PC-3 (cell line): ENCODE measurements around the gene DAAM1. TPM values are rescaled to one million over a fixed set of nuclear protein-coding genes. Genes with fewer than 3 reads are reported as not detected.

Experiments
- ATAC-seq: fragments of 200-7000 bp; cut with Tn5 transposase; 2 replicates; pipeline ENCODE4 v1.9.1; 2020; ENCODE audit warnings: mild to moderate bottlenecking, moderate library complexity
- BruUV-seq: library from RNA; stranded (reverse); fragments of 400-500 nt; replicated peaks from 2 replicates; lab custom pipeline; 2021; lab: Mats Ljungman, UMichigan
- CTCF ChIA-PET: fragments of 300-600 bp; sonication (Branson Sonifier 250); formaldehyde crosslinking; loops from one replicate; lab custom pipeline; 2022; ENCODE audit warnings: antibody characterized with exemption; lab: Charles Lee
- POLR2A ChIA-PET: fragments of 300-600 bp; sonication (Branson Sonifier 250); formaldehyde crosslinking; loops from one replicate; lab custom pipeline; 2022; ENCODE audit warnings: antibody characterized with exemption; ENCODE audit not compliant: unreplicated experiment; lab: Charles Lee
- DNase-seq: peaks from one replicate; pipeline ENCODE4 v3.0.0-alpha.2; 2015
- H2AFZ ChIP-seq: fragments of 300-600 bp; sonication (generic); 2 replicates; pipeline ENCODE4 v1.6.0; 2016; ENCODE audit warnings: antibody characterized with exemption, low read length
- H3F3A ChIP-seq: fragments of 300-600 bp; sonication (generic); one replicate; pipeline ENCODE4 v1.6.0; 2017; ENCODE audit warnings: antibody characterized with exemption, low read length, control low read depth, mild to moderate bottlenecking; ENCODE audit not compliant: unreplicated experiment
- H3K27ac ChIP-seq: fragments of 300-600 bp; sonication (generic); 2 replicates; pipeline ENCODE4 v1.5.1; 2016; ENCODE audit warnings: mild to moderate bottlenecking, low read length
- H3K27me3 ChIP-seq: fragments of 300-600 bp; sonication (generic); 2 replicates; pipeline ENCODE4 v1.6.1; 2016; ENCODE audit warnings: low read length, mixed read lengths
- H3K36me3 ChIP-seq: fragments of 300-600 bp; sonication (generic); 2 replicates; pipeline ENCODE4 v1.6.1; 2016; ENCODE audit warnings: low read depth, mixed run types, low read length, mixed read lengths
- H3K4me1 ChIP-seq: fragments of 300-600 bp; sonication (generic); 2 replicates; pipeline ENCODE4 v1.5.1; 2016; ENCODE audit warnings: low read length; ENCODE audit not compliant: insufficient read depth
- H3K4me2 ChIP-seq: fragments of 300-600 bp; sonication (generic); 2 replicates; pipeline ENCODE4 v1.6.0; 2016; ENCODE audit warnings: low read length
- H3K4me3 ChIP-seq: fragments of 300-600 bp; sonication (generic); 2 replicates; pipeline ENCODE4 v1.5.1; 2016; ENCODE audit warnings: mild to moderate bottlenecking, low read length, mixed read lengths
- H3K79me2 ChIP-seq: fragments of 300-600 bp; sonication (generic); 2 replicates; pipeline ENCODE4 v1.6.1; 2017; ENCODE audit warnings: low read length, mixed read lengths
- H3K9ac ChIP-seq: fragments of 300-600 bp; sonication (generic); 2 replicates; pipeline ENCODE4 v1.6.0; 2016; ENCODE audit warnings: mild to moderate bottlenecking, low read length
- H3K9me2 ChIP-seq: fragments of 300-600 bp; sonication (generic); replicated peaks from 2 replicates; pipeline ENCODE4 v1.6.1; 2016; ENCODE audit warnings: mixed run types, low read length, mixed read lengths
- H3K9me3 ChIP-seq: fragments of 300-600 bp; sonication (generic); 2 replicates; pipeline ENCODE4 v1.6.1; 2016; ENCODE audit warnings: low read length, mixed read lengths
- H4K20me1 ChIP-seq: fragments of 300-600 bp; sonication (generic); 2 replicates; pipeline ENCODE4 v1.6.1; 2016; ENCODE audit warnings: low read length, mixed read lengths
- CTCF ChIP-seq: fragments of 300-600 bp; sonication (generic); conservative IDR thresholded peaks from 2 replicates; pipeline ENCODE4 v1.5.1; 2017; ENCODE audit warnings: antibody characterized with exemption, low read depth, mild to moderate bottlenecking, low read length
- EZH2 ChIP-seq: fragments of 300-600 bp; sonication (generic); IDR thresholded peaks from one replicate; pipeline ENCODE4 v1.6.1; 2017; ENCODE audit warnings: antibody characterized with exemption, mild to moderate bottlenecking, low read length; ENCODE audit not compliant: unreplicated experiment
- EZH2phosphoT487 ChIP-seq: fragments of 300-600 bp; sonication (generic); IDR thresholded peaks from 2 replicates; pipeline ENCODE4 v1.6.1; 2018; ENCODE audit warnings: mild to moderate bottlenecking, antibody characterized with exemption, low read length, borderline replicate concordance
- intact Hi-C: fragments of 100-400 bp; cut with micrococcal nuclease; formaldehyde crosslinking; loops from 2 replicates; pipeline ENCODE4 v1.9.0; 2023
- total RNA-seq: library from RNA; depleted of rRNA; stranded (reverse); fragments of >200 nt; gene quantifications from 2 replicates; pipeline ENCODE4 v1.2.3, GENCODE V29; 2014

Gene DAAM1
- total RNA-seq, 1 experiment from 2014 or later: 32.7 TPM

- no TSS peak for BruUV-seq
- Histone ChIP-seq H3K4me3 (no peak overlapping the region), H4K20me1 (no peaks in the 10 kb centered on the region), H3K4me2 (0 out of 2 replicates have a peak overlapping the region, but pooled peaks have one; percentile 4), H3K9me2 (no peaks in the 10 kb centered on the region), H3K79me2 (no peaks in the 10 kb centered on the region), H3K9ac (no peak overlapping the region), H3K27me3 (no peaks in the 10 kb centered on the region), H3K27ac (no peak overlapping the region), H3K9me3 (no peaks in the 10 kb centered on the region), H2AFZ (no peak overlapping the region), H3F3A (no peaks in the 10 kb centered on the region), H3K4me1 (peaks cover 23% of the 10 kb centered on the region), H3K36me3 (peaks cover 5% of the 10 kb centered on the region; the same call in 1 of the 2 replicates)
- intact Hi-C loops: loop anchor here (5.0 kb wide), 2 partner anchors 136 to 159 kb away; no protein-coding TSS in a partner anchor
- TF ChIP-seq EZH2phosphoT487: no peak
- TF ChIP-seq CTCF: peak; percentile 84
- TF ChIP-seq EZH2: no peak
- ChIA-PET CTCF (interaction anchor here (0.5 to 1.5 kb wide), 8 partner anchors 9 to 166 kb away, joined by 3 to 8 read pairs (median 4); partner anchors contain the start of gene DAAM1), POLR2A (interaction anchor here (0.7 kb wide), 1 partner anchor 20 kb away, joined by 9 read pairs; no protein-coding TSS in a partner anchor)
- DNase-seq: peak; percentile 77
- ATAC-seq: peak; percentile 99
Measured at GRCh38 chr14:59262717-59263454, 74.4 kb downstream of the DAAM1 start.

- CTCF ChIA-PET: no interaction called here
- Histone ChIP-seq H3K9ac (no peak overlapping the region), H3K36me3 (peaks cover 5% of the 10 kb centered on the region; the same call in 1 of the 2 replicates), H3K27me3 (no peaks in the 10 kb centered on the region), H3K4me1 (peaks cover 34% of the 10 kb centered on the region), H3K4me3 (no peak overlapping the region), H3K4me2 (no peak overlapping the region), H2AFZ (no peak overlapping the region), H3F3A (no peaks in the 10 kb centered on the region), H3K79me2 (no peaks in the 10 kb centered on the region), H3K9me2 (no peaks in the 10 kb centered on the region), H3K9me3 (no peaks in the 10 kb centered on the region), H3K27ac (peak overlapping the region; percentile 5; the same call in 1 of the 2 replicates), H4K20me1 (no peaks in the 10 kb centered on the region)
- peak; percentile 3; the same call in 1 of the 2 replicates for ATAC-seq
- intact Hi-C loops: no loop called here
- POLR2A ChIA-PET: interaction anchor here (0.5 to 0.6 kb wide), 2 partner anchors 27 to 1471 kb away, joined by 3 read pairs; no protein-coding TSS in a partner anchor
- no TSS peak for BruUV-seq
- TF ChIP-seq CTCF: no peak
- TF ChIP-seq EZH2phosphoT487: no peak
- TF ChIP-seq EZH2: no peak
- DNase-seq: peak; percentile 94
Measured at GRCh38 chr14:59265808-59266207, 77.3 kb downstream of the DAAM1 start.

- Histone ChIP-seq H3K27ac (no peak overlapping the region), H3K4me2 (no peak overlapping the region), H3K4me1 (peaks cover 40% of the 10 kb centered on the region), H3K9ac (no peak overlapping the region), H2AFZ (no peak overlapping the region), H3K9me2 (no peaks in the 10 kb centered on the region), H3K9me3 (no peaks in the 10 kb centered on the region), H3K27me3 (no peaks in the 10 kb centered on the region), H3K79me2 (no peaks in the 10 kb centered on the region), H3K4me3 (no peak overlapping the region), H3F3A (no peaks in the 10 kb centered on the region), H3K36me3 (peaks cover 5% of the 10 kb centered on the region; the same call in 1 of the 2 replicates), H4K20me1 (no peaks in the 10 kb centered on the region)
- TF ChIP-seq EZH2phosphoT487 (no peak), EZH2 (no peak), CTCF (no peak)
- BruUV-seq: no TSS peak
- intact Hi-C loops: no loop called here
- ATAC-seq (no peak), DNase-seq (no peak)
- CTCF ChIA-PET: no interaction called here
- POLR2A ChIA-PET: interaction anchor here (0.6 kb wide), 1 partner anchor 173 kb away, joined by 3 read pairs; no protein-coding TSS in a partner anchor
Measured at GRCh38 chr14:59267046-59267445, 78.6 kb downstream of the DAAM1 start.
